Measurements from ENCODE around the gene PTPN1. TPM values are rescaled to one million over a fixed set of nuclear protein-coding genes. Genes with fewer than 3 reads are reported as not detected.

Gene PTPN1
- total and polyA plus RNA-seq, 3 experiments from 2014 or later, result 35.7 to 67.3 (median 64.2) TPM

DNA sequence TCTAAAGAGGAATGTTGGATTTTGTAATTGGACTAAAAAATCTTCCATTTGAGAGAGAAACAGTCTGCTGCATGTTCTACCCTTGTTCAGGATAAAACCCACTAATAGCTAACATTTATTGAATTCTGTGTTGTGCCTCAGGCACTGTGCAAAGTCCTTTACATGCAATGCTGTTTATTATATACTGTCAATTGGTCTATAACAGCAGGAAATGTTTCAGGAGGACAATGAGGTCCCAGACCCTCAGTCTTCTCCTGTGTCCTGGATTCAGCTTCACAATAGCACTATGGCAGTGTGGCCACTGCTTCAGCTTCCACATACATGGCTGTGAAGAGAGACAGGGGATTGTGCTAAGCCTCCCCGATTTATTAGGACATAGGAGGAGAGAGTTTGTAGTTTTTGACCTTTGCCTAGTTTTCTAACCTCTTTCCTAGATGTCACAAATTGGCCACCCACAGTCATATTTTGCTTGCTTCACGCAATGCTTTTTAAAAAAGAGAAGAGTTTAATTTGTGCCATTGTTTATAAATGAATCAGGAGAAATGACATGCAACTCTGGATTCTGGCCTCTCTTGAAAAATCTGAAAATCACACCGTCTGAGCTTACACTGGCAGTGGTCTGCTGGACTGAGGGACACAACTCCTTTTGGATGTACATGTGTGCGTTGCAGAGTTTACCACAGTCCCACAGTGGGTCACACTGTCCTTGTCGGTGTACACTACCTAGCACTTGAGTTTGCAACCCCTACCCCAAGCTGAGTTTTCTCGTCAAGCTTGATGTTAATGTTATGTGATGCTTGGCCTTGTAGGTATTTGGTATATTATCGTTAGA, 11.3 kb downstream of the PTPN1 start:
- Mint-ChIP-seq H3K4me1 (peaks cover 74 to 79% (median 79%) of the 10 kb centered on the region in 3 donors), H3K36me3 (peaks cover 0 to 9% (median 0%) of the 10 kb centered on the region in 3 donors), H3K27ac (peak overlapping the region; percentile 10 to 93 (median 73)), H3K9me3 (no peaks in the 10 kb centered on the region), H3K4me3 (peak overlapping the region in 5 of 7 donors; percentile 21 to 48 (median 37)), H3K27me3 (no peaks in the 10 kb centered on the region)
- Histone ChIP-seq H3K9me3 (ENCODE audit: low read length) (no peaks in the 10 kb centered on the region), H3K36me3 (ENCODE audit: insufficient read depth, low read length) (no peaks in the 10 kb centered on the region), H3K27ac (ENCODE audit: low read depth, low read length) (no peak overlapping the region), H3K4me3 (ENCODE audit: low read length) (no peak overlapping the region), H3K27me3 (ENCODE audit: insufficient read depth, low read length, poor library complexity, severe bottlenecking) (no peaks in the 10 kb centered on the region), H3K4me1 (ENCODE audit: insufficient read depth, low read length) (peaks cover 90% of the 10 kb centered on the region)
- POLR2A ChIA-PET, result interaction anchor here (0.7 to 1.3 kb wide), 2 partner anchors 9 to 309 kb away, joined by 4 read pairs; no protein-coding TSS in a partner anchor
- CTCF ChIA-PET, result no interaction called here
- no peak for DNase-seq

DNA sequence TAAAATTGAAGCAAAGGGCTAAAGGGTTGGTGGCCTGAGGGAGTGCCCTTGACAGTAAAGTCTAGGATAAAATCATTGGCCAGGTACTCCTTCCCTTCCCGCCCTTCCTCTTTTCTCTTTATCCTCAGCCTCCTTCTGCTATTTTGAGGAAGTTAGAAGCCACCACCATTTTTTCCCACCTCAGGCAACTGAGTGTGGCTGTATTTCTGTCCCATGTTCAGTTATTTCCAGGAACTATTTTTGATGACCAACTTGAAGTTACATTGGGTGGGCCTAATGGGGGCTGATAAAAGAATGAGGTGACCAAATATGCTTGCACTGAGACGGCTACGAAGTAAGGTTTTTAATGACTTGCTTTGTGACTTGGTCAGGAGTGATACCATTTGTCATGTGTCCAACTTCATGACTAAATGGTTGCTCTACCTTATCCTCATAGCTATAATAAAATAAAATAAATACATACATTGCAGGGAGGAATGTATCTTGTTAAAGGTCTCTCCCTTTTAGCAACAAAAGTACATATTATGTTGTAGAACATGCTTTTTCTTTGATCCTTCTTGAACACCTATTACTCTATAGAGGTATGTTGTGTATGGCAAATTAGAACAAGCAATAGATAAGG, 12.0 kb downstream of the PTPN1 start:
- Mint-ChIP-seq H3K4me1 (peaks cover 67 to 72% (median 72%) of the 10 kb centered on the region in 3 donors), H3K36me3 (peaks cover 0 to 9% (median 0%) of the 10 kb centered on the region in 3 donors), H3K27ac (peak overlapping the region in 7 of 8 donors; percentile 47 to 90 (median 73)), H3K9me3 (no peaks in the 10 kb centered on the region), H3K27me3 (no peaks in the 10 kb centered on the region), H3K4me3 (peak overlapping the region in 2 of 7 donors; percentile 13 to 42)
- POLR2A ChIA-PET, result interaction anchor here (0.7 to 1.3 kb wide), 2 partner anchors 10 to 310 kb away, joined by 4 read pairs; no protein-coding TSS in a partner anchor
- CTCF ChIA-PET, result no interaction called here
- Histone ChIP-seq H3K27me3 (ENCODE audit: insufficient read depth, low read length, poor library complexity, severe bottlenecking) (no peaks in the 10 kb centered on the region), H3K27ac (ENCODE audit: low read depth, low read length) (no peak overlapping the region), H3K4me1 (ENCODE audit: insufficient read depth, low read length) (peaks cover 90% of the 10 kb centered on the region), H3K4me3 (ENCODE audit: low read length) (no peak overlapping the region), H3K36me3 (ENCODE audit: insufficient read depth, low read length) (no peaks in the 10 kb centered on the region), H3K9me3 (ENCODE audit: low read length) (no peaks in the 10 kb centered on the region)
- no peak for DNase-seq

DNA sequence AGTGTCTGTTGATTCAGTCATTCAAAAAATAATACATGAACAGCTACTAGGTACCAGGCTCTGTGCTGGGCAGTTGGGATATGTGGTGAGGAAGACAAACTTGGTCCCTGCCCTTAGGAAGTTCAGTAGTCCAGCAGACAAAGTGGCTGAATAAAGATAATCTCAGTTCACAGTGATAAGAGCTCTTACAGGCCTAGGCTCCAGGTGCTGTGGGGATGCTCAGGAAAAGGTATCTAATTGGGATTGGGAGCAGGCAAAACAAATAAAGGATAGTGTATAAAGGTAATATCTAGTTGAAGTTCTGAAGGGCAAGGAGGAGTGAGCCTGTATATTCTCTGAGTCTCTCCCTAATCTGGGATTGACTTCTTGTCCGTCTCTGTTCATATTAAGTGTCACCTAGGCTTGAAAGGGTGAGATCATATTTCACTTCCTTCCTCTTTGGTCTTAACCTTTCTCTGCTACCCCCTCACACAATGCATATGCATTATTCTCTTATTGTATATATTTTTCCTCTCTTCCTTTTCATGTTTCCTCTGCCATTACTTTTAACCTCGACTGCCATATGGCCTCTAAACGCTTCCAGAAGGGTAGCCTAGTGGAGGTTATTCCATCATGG, 13.5 kb downstream of the PTPN1 start:
- peaks cover 88% of the 10 kb centered on the region for H3K4me1 ChIP-seq (ENCODE audit: insufficient read depth, low read length)
- peaks cover 53 to 60% (median 59%) of the 10 kb centered on the region in 3 donors for H3K4me1 Mint-ChIP-seq
- H3K4me3 ChIP-seq (ENCODE audit: low read length), result peak overlapping the region; percentile 31
- peak overlapping the region in 6 of 7 donors; percentile 38 to 68 (median 50) for H3K4me3 Mint-ChIP-seq
- no peaks in the 10 kb centered on the region for H3K27me3 Mint-ChIP-seq
- H3K27ac ChIP-seq (ENCODE audit: low read depth, low read length), result no peak overlapping the region
- H3K9me3 Mint-ChIP-seq, result no peaks in the 10 kb centered on the region
- no peaks in the 10 kb centered on the region for H3K27me3 ChIP-seq (ENCODE audit: insufficient read depth, low read length, poor library complexity, severe bottlenecking)
- H3K9me3 ChIP-seq (ENCODE audit: low read length), result no peaks in the 10 kb centered on the region
- no peaks in the 10 kb centered on the region for H3K36me3 ChIP-seq (ENCODE audit: insufficient read depth, low read length)
- peaks cover 0 to 10% (median 0%) of the 10 kb centered on the region in 3 donors for H3K36me3 Mint-ChIP-seq
- H3K27ac Mint-ChIP-seq, result peak overlapping the region; percentile 44 to 81 (median 67)
- CTCF ChIA-PET, result interaction anchor here (0.6 to 1.2 kb wide), 4 partner anchors 15 to 46 kb away, joined by 3 to 4 read pairs (median 3); no protein-coding TSS in a partner anchor
- DNase-seq, result no peak
- POLR2A ChIA-PET, result interaction anchor here (0.5 to 1.3 kb wide), 3 partner anchors 13 to 102 kb away, joined by 3 to 4 read pairs (median 3); partner anchors contain the start of gene PTPN1

DNA sequence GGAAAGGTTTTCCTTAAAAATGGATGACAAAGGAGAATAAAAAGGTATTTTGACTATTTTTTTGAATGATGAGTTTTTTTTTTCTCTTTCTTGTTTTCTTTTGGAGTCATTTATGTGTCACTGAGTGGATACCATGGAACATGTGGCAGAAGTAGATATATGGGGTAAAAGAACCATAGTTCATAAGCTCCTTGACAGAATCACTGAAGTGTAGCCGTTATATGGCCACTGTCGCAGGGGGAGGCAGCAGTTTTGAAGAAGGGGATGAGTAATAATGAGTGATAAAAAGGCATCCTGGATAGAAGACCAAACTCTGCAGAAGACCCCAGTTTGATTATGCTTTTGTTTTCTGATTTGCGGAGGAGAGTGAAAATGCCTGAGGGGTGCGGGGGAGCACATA, 15.5 kb downstream of the PTPN1 start:
- CTCF ChIA-PET, result interaction anchor here (0.8 to 1.5 kb wide), 4 partner anchors 9 to 63 kb away, joined by 3 to 4 read pairs (median 3); no protein-coding TSS in a partner anchor
- Mint-ChIP-seq H3K27me3 (no peaks in the 10 kb centered on the region), H3K36me3 (peaks cover 0 to 12% (median 0%) of the 10 kb centered on the region in 3 donors), H3K4me1 (peaks cover 42 to 50% (median 49%) of the 10 kb centered on the region in 3 donors), H3K9me3 (no peaks in the 10 kb centered on the region), H3K4me3 (no peak overlapping the region), H3K27ac (no peak overlapping the region)
- Histone ChIP-seq H3K9me3 (ENCODE audit: low read length) (no peaks in the 10 kb centered on the region), H3K4me3 (ENCODE audit: low read length) (no peak overlapping the region), H3K27me3 (ENCODE audit: insufficient read depth, low read length, poor library complexity, severe bottlenecking) (no peaks in the 10 kb centered on the region), H3K36me3 (ENCODE audit: insufficient read depth, low read length) (no peaks in the 10 kb centered on the region), H3K27ac (ENCODE audit: low read depth, low read length) (no peak overlapping the region), H3K4me1 (ENCODE audit: insufficient read depth, low read length) (peaks cover 78% of the 10 kb centered on the region)
- no peak for DNase-seq
- POLR2A ChIA-PET, result no interaction called here

DNA sequence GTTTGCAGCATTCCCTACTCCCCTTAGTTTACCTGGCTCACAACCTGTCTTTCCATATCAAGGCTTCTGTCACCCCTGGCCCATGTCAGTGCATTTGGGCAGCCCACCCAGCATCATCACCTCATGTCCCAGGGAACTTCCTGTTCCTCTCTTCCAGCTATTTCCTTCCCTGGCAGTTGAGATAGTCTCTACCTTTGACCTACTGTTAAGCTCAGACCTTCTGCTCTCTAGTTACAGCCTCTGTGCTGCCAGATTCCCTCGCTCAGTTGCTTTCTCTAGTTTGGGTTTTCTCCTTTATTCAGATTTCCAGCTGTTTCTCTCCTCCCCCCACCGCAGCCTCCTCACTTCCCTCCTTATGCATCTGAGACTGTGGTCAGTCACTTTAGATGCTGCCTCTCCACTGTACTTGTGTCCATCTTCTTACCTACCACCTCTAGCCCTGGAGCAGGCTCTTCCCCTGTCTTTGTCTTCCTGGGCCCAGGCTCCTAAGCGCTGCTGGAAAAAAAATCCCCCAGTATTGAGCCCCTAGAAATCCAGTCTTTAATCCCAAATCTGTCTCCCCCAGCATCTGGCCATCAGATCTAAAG, 16.3 kb downstream of the PTPN1 start:
- no peak overlapping the region for H3K27ac ChIP-seq (ENCODE audit: low read depth, low read length)
- Mint-ChIP-seq H3K9me3 (no peaks in the 10 kb centered on the region), H3K36me3 (peaks cover 0 to 11% (median 0%) of the 10 kb centered on the region in 3 donors), H3K4me3 (no peak overlapping the region), H3K27me3 (no peaks in the 10 kb centered on the region), H3K27ac (no peak overlapping the region), H3K4me1 (peaks cover 37 to 49% (median 49%) of the 10 kb centered on the region in 3 donors)
- no peak for DNase-seq
- H3K9me3 ChIP-seq (ENCODE audit: low read length), result no peaks in the 10 kb centered on the region
- no peak overlapping the region for H3K4me3 ChIP-seq (ENCODE audit: low read length)
- ChIA-PET CTCF (interaction anchor here (1.4 to 1.5 kb wide), 2 partner anchors 13 to 62 kb away, joined by 3 to 4 read pairs; no protein-coding TSS in a partner anchor), POLR2A (no interaction called here)
- H3K4me1 ChIP-seq (ENCODE audit: insufficient read depth, low read length), result peaks cover 76% of the 10 kb centered on the region
- no peaks in the 10 kb centered on the region for H3K27me3 ChIP-seq (ENCODE audit: insufficient read depth, low read length, poor library complexity, severe bottlenecking)
- H3K36me3 ChIP-seq (ENCODE audit: insufficient read depth, low read length), result no peaks in the 10 kb centered on the region

DNA sequence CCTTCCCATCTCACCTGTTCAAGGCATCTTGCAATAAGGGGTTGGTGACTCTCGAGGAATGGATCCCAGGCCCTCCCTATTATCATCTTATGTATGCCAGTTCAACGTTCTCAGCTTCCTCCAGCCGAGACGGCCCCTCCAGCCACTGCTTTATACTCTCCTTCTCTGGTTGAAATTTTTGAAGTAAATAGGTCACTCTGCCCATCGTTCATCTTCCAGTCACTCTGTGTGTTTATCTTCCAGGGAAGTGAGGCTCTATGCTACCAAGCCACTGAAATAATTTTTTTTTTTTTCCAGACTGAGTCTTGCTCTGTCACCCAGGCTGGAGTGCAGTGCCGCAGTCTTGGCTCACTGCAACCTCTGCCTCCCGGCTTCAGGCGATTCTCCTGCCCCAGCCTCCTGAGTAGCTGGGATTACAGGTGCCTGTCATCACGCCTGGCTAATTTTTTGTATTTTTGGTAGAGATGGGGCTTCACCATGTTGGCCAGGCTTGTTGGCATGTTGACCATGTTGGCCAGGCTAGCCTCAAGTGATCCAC, 17.0 kb downstream of the PTPN1 start:
- POLR2A ChIA-PET, result no interaction called here
- Mint-ChIP-seq H3K9me3 (no peaks in the 10 kb centered on the region), H3K4me3 (no peak overlapping the region), H3K4me1 (peaks cover 37 to 49% (median 49%) of the 10 kb centered on the region in 3 donors), H3K36me3 (peaks cover 0 to 11% (median 0%) of the 10 kb centered on the region in 3 donors), H3K27me3 (no peaks in the 10 kb centered on the region), H3K27ac (no peak overlapping the region)
- H3K27ac ChIP-seq (ENCODE audit: low read depth, low read length), result no peak overlapping the region
- no peaks in the 10 kb centered on the region for H3K9me3 ChIP-seq (ENCODE audit: low read length)
- H3K4me3 ChIP-seq (ENCODE audit: low read length), result no peak overlapping the region
- CTCF ChIA-PET, result no interaction called here
- peaks cover 76% of the 10 kb centered on the region for H3K4me1 ChIP-seq (ENCODE audit: insufficient read depth, low read length)
- no peak for DNase-seq
- no peaks in the 10 kb centered on the region for H3K27me3 ChIP-seq (ENCODE audit: insufficient read depth, low read length, poor library complexity, severe bottlenecking)
- H3K36me3 ChIP-seq (ENCODE audit: insufficient read depth, low read length), result no peaks in the 10 kb centered on the region

DNA sequence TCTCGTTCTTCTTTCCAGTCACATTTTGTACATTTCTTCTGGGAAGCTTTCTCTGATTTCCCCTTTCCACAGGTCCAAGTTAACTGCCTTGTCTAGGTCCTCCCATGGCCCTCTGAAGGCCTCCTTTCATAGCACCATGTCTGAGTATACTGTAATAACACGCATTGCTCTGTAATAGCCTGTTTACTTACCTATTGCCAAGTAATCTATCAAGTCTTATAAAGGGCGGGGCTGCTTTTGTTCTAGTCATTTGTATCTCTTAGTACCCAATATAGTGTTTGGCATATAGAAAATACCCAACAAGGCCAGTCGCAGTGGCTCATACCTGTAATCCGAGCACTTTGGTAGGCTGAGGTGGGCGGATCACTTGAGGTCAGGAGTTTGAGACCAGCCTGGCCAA, 17.9 kb downstream of the PTPN1 start:
- ChIA-PET CTCF (no interaction called here), POLR2A (no interaction called here)
- no peak overlapping the region for H3K27ac ChIP-seq (ENCODE audit: low read depth, low read length)
- Mint-ChIP-seq H3K4me3 (no peak overlapping the region), H3K27ac (peak overlapping the region in 1 of 8 donors; percentile 66), H3K4me1 (peaks cover 39 to 50% (median 49%) of the 10 kb centered on the region in 3 donors), H3K27me3 (no peaks in the 10 kb centered on the region), H3K9me3 (no peaks in the 10 kb centered on the region), H3K36me3 (peaks cover 0 to 11% (median 0%) of the 10 kb centered on the region in 3 donors)
- DNase-seq, result no peak
- no peak overlapping the region for H3K4me3 ChIP-seq (ENCODE audit: low read length)
- H3K4me1 ChIP-seq (ENCODE audit: insufficient read depth, low read length), result peaks cover 76% of the 10 kb centered on the region
- H3K27me3 ChIP-seq (ENCODE audit: insufficient read depth, low read length, poor library complexity, severe bottlenecking), result no peaks in the 10 kb centered on the region
- H3K36me3 ChIP-seq (ENCODE audit: insufficient read depth, low read length), result no peaks in the 10 kb centered on the region
- no peaks in the 10 kb centered on the region for H3K9me3 ChIP-seq (ENCODE audit: low read length)
